HepG2 (cell line): ENCODE data around the gene SDK1. TPM values are rescaled to one million over a fixed set of nuclear protein-coding genes. Genes with fewer than 3 reads are reported as not detected.

Experiments
- ATAC-seq: fragments of 200-7000 bp; cut with Tn5 transposase; 3 replicates; pipeline ENCODE4 v1.9.1; 2020; ENCODE audit warnings: mild to moderate bottlenecking, moderate library complexity
- BruUV-seq: library from RNA; stranded (reverse); fragments of 400-500 nt; replicated peaks from 2 replicates; lab custom pipeline; 2021; lab: Mats Ljungman, UMichigan
- CTCF ChIA-PET: fragments of 300-600 bp; formaldehyde crosslinking; extraction: SDS; loops from one replicate; lab custom pipeline; 2021; ENCODE audit warnings: low total read pairs, inconsistent platforms, low intra/inter-chr PET ratio; lab: Yijun Ruan, JAX
- POLR2A ChIA-PET: fragments of 350-600 bp; sonication (Branson Sonifier 250); formaldehyde crosslinking; loops from one replicate; lab custom pipeline; 2020; ENCODE audit warnings: antibody characterized with exemption, inconsistent platforms; lab: Yijun Ruan, JAX
- DNase-seq: peaks from one replicate; pipeline ENCODE4 v3.0.0-alpha.2; 2015; ENCODE audit warnings: low spot score
- FAIRE-seq: peaks from 3 replicates; lab custom pipeline; 2011; peaks lifted over from hg19 to GRCh38; lab: Jason Lieb, UNC
- H2AFZ ChIP-seq: one replicate; pipeline ENCODE4 v1.6.1; 2011; ENCODE audit warnings: low read length, inconsistent platforms
- H3K27ac ChIP-seq: fragments of 300-600 bp; 3 replicates; pipeline ENCODE4 v1.8.0; 2011; ENCODE audit warnings: mixed run types, mild to moderate bottlenecking, mixed read lengths, low read length, inconsistent platforms; ENCODE audit not compliant: insufficient read depth; ENCODE audit errors: extremely low read length
- H3K27me3 ChIP-seq, 2 experiments: fragments of 200-600 bp in 1 of 2; 2 replicates in 1 of 2; 3 replicates in 1 of 2; pipeline versions ENCODE4 v1.6.0 to v1.8.0; 2011; ENCODE audit warnings: low read length in 2 of 2, mild to moderate bottlenecking in 2 of 2, moderate library complexity in 2 of 2, inconsistent platforms in 1 of 2; ENCODE audit not compliant: insufficient read depth in 2 of 2, control insufficient read depth in 1 of 2
- H3K36me3 ChIP-seq, 2 experiments: fragments of 200-600 bp in 1 of 2; replicated peaks in 1 of 2; 2 replicates in 1 of 2; 3 replicates in 1 of 2; pipeline versions ENCODE4 v1.5.1 to v1.8.0; 2011; ENCODE audit warnings: low read length in 2 of 2, inconsistent platforms in 1 of 2; ENCODE audit not compliant: insufficient read depth in 2 of 2, control insufficient read depth in 1 of 2
- H3K4me1 ChIP-seq: 2 replicates; pipeline ENCODE4 v1.5.1; 2012; ENCODE audit warnings: low read length, inconsistent platforms; ENCODE audit not compliant: insufficient read depth
- H3K4me2 ChIP-seq: 2 replicates; pipeline ENCODE4 v1.6.0; 2011; ENCODE audit warnings: low read depth, low read length, inconsistent platforms
- H3K4me3 ChIP-seq, 3 experiments: fragments of 200-600 bp in 1 of 3; sonication (generic), shearing (Covaris generic) in 1 of 3; replicated peaks in 1 of 3; 2 replicates each; pipeline ENCODE4 v1.5.1; 2011 to 2016; ENCODE audit warnings: low read length in 3 of 3, inconsistent platforms in 2 of 3, low read depth in 2 of 3, mild to moderate bottlenecking in 2 of 3, control low read depth in 1 of 3, mixed read lengths in 1 of 3; ENCODE audit not compliant: insufficient read depth in 1 of 3
- H3K79me2 ChIP-seq: one replicate; pipeline ENCODE4 v1.6.1; 2011; ENCODE audit warnings: low read length, inconsistent platforms; ENCODE audit not compliant: insufficient read depth
- H3K9ac ChIP-seq: 2 replicates; pipeline ENCODE4 v1.6.0; 2011; ENCODE audit warnings: mild to moderate bottlenecking, low read depth, low read length, inconsistent platforms; ENCODE audit not compliant: insufficient read depth
- H3K9me3 ChIP-seq: 2 replicates; pipeline ENCODE4 v1.5.1; 2012; ENCODE audit warnings: mild to moderate bottlenecking, low read length
- H4K20me1 ChIP-seq: 2 replicates; pipeline ENCODE4 v1.6.0; 2011; ENCODE audit warnings: inconsistent platforms, mild to moderate bottlenecking, low read length, moderate library complexity; ENCODE audit not compliant: insufficient read depth
- ARID4A ChIP-seq: sonication (generic); formaldehyde crosslinking; IDR thresholded peaks from 2 replicates; pipeline ENCODE4 v1.5.0; 2020; ENCODE audit warnings: mild to moderate bottlenecking, missing genetic modification reagents, borderline replicate concordance
- GRHL1 ChIP-seq: sonication (generic); formaldehyde crosslinking; conservative IDR thresholded peaks from 2 replicates; pipeline ENCODE4 v1.8.0; 2022; ENCODE audit warnings: missing genetic modification reagents
- GZF1 ChIP-seq: sonication (generic); formaldehyde crosslinking; IDR thresholded peaks from 2 replicates; pipeline ENCODE4 v1.5.1; 2020; ENCODE audit warnings: mild to moderate bottlenecking, missing genetic modification reagents
- HCFC1 ChIP-seq: fragments of 150-350 bp; IDR thresholded peaks from 2 replicates; pipeline ENCODE4 v1.6.1; 2014; ENCODE audit warnings: low read depth, low read length
- JUN ChIP-seq: sonication (generic); formaldehyde crosslinking; IDR thresholded peaks from 2 replicates; pipeline ENCODE4 v1.4.0; 2020; ENCODE audit warnings: mild to moderate bottlenecking, missing genetic modification reagents
- KAT8 ChIP-seq: IDR thresholded peaks from 2 replicates; pipeline ENCODE4 v1.6.1; 2016; ENCODE audit warnings: missing genetic modification reagents, missing compliant biosample characterization
- NCOR1 ChIP-seq: fragments of 200-600 bp; sonication (generic); IDR thresholded peaks from 2 replicates; pipeline ENCODE4 v1.7.0; 2017; ENCODE audit warnings: antibody characterized with exemption, low read length, borderline replicate concordance
- PAWR ChIP-seq: sonication (generic); formaldehyde crosslinking; IDR thresholded peaks from 2 replicates; pipeline ENCODE4 v1.4.0; 2020; ENCODE audit warnings: missing genetic modification reagents, mild to moderate bottlenecking, borderline replicate concordance
- U2AF2 ChIP-seq: fragments of 200-400 bp; formaldehyde crosslinking; IDR thresholded peaks from 2 replicates; pipeline ENCODE4 v1.6.1; 2017; ENCODE audit warnings: low read depth, mild to moderate bottlenecking, low read length
- ZBTB39 ChIP-seq: sonication (generic); formaldehyde crosslinking; IDR thresholded peaks from 2 replicates; pipeline ENCODE4 v1.5.0; 2020; ENCODE audit warnings: missing genetic modification reagents
- ZNF850 ChIP-seq: sonication (generic); formaldehyde crosslinking; conservative IDR thresholded peaks from 2 replicates; pipeline ENCODE4 v1.9.0; 2021; ENCODE audit warnings: mild to moderate bottlenecking, missing genetic modification reagents
- WGBS: methylation state at CpG from one replicate; pipeline ENCODE4 v1.1.6; 2017; ENCODE audit warnings: low lambda C conversion rate; 5-methylcytosine and 5-hydroxymethylcytosine counted together
- in situ Hi-C: cut with HindIII; loops from 2 replicates; pipeline ENCODE4 v1.10.0; 2017; ENCODE audit warnings: low pct_unique_long_range_greater_than_20kb; ENCODE audit not compliant: extremely low pct_ligation_motif_present
- intact Hi-C: fragments of 100-400 bp; cut with micrococcal nuclease; formaldehyde crosslinking; loops from one replicate; pipeline ENCODE4 v1.10.0; 2022; ENCODE audit not compliant: unreplicated experiment
- polyA plus RNA-seq, 8 experiments: library from polyadenylated mRNA; depleted of rRNA in 3 of 8; stranded (reverse) in 7 of 8; unstranded in 1 of 8; fragments of >200 nt; fragmentation: Illumina TruSeq in 4 of 8; extraction: Trizol in 4 of 8; gene quantifications; 2 replicates each; pipeline versions ENCODE4 v1.2.1 to v1.2.3, GENCODE V29; 2011 to 2016; ENCODE audit warnings: low read depth in 4 of 8, missing spikeins in 1 of 8, mixed read lengths in 1 of 8; ENCODE audit not compliant: insufficient read depth in 1 of 8
- total RNA-seq, 5 experiments: library from RNA; depleted of rRNA; stranded (reverse); fragments of >200 nt; fragmentation: Illumina TruSeq; extraction: Trizol; gene quantifications; 2 replicates each; pipeline ENCODE4 v1.2.3, GENCODE V29; 2016; ENCODE audit warnings: low read depth in 1 of 5

Gene SDK1
- total and polyA plus RNA-seq, 2 of the 13 experiments (the other 11 are each of a cell fraction or from before 2014, with no cell fraction given) = 0.35 to 2.4 TPM

GRCh38 chr7:3437467-3437866 is 136.4 kb downstream of the SDK1 start:
- Histone ChIP-seq H3K27me3 (no peaks in the 10 kb centered on the region), H4K20me1 (no peaks in the 10 kb centered on the region), H3K36me3 (no peaks in the 10 kb centered on the region), H3K79me2 (no peaks in the 10 kb centered on the region), H3K4me1 (no peaks in the 10 kb centered on the region), H3K4me2 (no peak overlapping the region), H3K4me3 (no peak overlapping the region), H3K9me3 (no peaks in the 10 kb centered on the region), H2AFZ (no peak overlapping the region), H3K27ac (no peak overlapping the region), H3K9ac (no peak overlapping the region)
- no peak for TF ChIP-seq JUN (CRISPR knock-in tag)
- no peak for TF ChIP-seq GZF1
- TF ChIP-seq U2AF2 = no peak
- no peak for TF ChIP-seq GRHL1 (CRISPR knock-in tag)
- TF ChIP-seq HCFC1 = no peak
- no peak for TF ChIP-seq ARID4A (CRISPR knock-in tag)
- TF ChIP-seq PAWR = no peak
- no peak for TF ChIP-seq NCOR1
- no peak for TF ChIP-seq ZNF850 (CRISPR knock-in tag)
- TF ChIP-seq ZBTB39 (CRISPR knock-in tag) = no peak
- no peak for TF ChIP-seq KAT8 (CRISPR knock-in tag)
- ChIA-PET POLR2A (no interaction called here), CTCF (no interaction called here)
- DNase-seq (no peak), FAIRE-seq (no peak), ATAC-seq (no peak)
- BruUV-seq = no TSS peak
- in situ Hi-C loops = no loop called here
- intact Hi-C loops = no loop called here
- WGBS = 95% methylated on average over 6 of the region's 6 CpGs
